Adipocyte (in vitro differentiated cells): ENCODE measurements around the gene ZBTB16.
A peak's percentile ranks its signal among the peaks of the same experiment; 100 is the strongest.

Source experiments
- DNase-seq: peaks from one replicate; pipeline ENCODE4 v3.0.0-alpha.2; 2015; ENCODE audit warnings: low read depth
- H3K27me3 ChIP-seq: replicated peaks from 2 replicates; pipeline ENCODE4 v1.7.0; 2013; ENCODE audit warnings: mild to moderate bottlenecking, low read length, moderate library complexity; ENCODE audit not compliant: control insufficient read depth, insufficient read depth
- H3K36me3 ChIP-seq: 2 replicates; pipeline ENCODE4 v1.7.0; 2013; ENCODE audit warnings: low read length, mild to moderate bottlenecking, moderate library complexity; ENCODE audit not compliant: control insufficient read depth, insufficient read depth, severe bottlenecking
- H3K4me1 ChIP-seq: 2 replicates; pipeline ENCODE4 v1.7.0; 2013; ENCODE audit warnings: mild to moderate bottlenecking, low read length, moderate library complexity; ENCODE audit not compliant: control insufficient read depth, insufficient read depth
- H3K4me3 ChIP-seq: 2 replicates; pipeline ENCODE4 v1.7.0; 2013; ENCODE audit warnings: mild to moderate bottlenecking, low read length, moderate library complexity
- H3K9ac ChIP-seq: 2 replicates; pipeline ENCODE4 v1.7.0; 2013; ENCODE audit warnings: mild to moderate bottlenecking, low read length, moderate library complexity
- H3K9me3 ChIP-seq: 2 replicates; pipeline ENCODE4 v1.7.0; 2013; ENCODE audit warnings: mild to moderate bottlenecking, low read length, moderate library complexity; ENCODE audit not compliant: control insufficient read depth

The ZBTB16 gene

DNA sequence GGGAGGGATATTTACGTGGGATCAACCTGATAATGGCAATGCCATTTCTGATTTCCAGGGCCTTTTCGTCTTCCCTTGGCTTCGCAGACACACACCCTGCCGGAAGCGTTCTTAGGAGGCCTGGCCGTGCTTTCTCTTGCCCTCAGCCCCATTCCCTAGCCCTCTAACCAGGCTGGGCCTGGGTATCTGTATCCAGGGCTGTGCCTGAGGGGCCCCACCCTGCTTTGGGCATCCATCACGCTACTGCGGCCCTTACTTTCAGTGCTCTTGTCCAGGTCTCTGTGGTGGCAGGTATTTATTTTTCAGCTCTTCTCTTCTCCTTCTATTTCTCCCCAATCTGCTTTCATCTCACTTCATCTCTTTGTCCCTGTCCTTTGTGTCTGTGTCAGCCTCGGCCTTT is 105.0 kb downstream of the ZBTB16 start:
- Histone ChIP-seq H3K4me3 (peak overlapping the region; percentile 5), H3K4me1 (peaks cover 89% of the 10 kb centered on the region), H3K9me3 (no peaks in the 10 kb centered on the region), H3K27me3 (no peaks in the 10 kb centered on the region), H3K9ac (peak overlapping the region; percentile 95), H3K36me3 (peaks cover 23% of the 10 kb centered on the region)
- DNase-seq: no peak

DNA sequence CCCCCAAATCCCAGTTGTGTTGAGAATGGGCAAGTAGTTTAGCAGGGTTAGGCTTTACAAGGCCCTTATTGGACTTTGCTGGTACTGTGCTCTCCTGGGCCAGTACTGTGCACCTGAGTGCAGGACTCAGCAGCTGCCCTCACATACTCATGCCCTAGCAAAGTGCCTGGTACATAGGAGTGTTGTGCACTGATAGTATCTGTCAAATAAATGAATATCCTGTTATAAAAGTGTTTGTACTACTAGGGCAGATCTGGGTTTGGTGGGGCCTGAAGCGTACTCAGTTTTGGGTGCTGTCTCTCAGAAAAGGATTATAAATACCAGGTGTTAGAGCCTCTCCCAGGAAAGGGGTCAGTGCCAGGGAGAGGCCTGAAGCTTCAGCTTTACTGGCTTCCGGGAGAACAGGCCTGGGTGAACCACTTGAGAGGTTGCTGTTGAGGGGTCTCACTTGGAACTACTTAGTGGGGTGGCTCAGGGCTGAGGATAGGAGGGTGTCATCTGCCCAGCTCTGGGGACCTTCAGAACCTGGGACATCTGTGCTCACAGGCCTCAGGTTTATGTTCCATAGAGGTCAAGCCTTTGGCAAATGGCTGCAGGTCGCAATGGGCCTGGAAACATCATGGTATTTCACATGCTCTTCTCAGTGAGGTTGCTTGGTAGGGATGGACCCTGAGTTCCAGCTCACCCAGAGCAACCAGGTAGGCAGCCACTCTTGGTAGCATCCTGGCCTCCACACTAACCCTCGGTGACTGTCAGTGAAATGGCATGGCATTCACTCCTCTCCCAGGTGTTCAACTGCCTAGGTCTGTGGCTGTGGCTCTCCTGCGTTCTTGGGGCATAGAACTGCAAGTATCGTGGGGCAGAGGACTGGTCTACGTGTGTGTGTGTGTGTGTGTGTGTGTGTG is 106.1 kb downstream of the ZBTB16 start:
- DNase-seq: no peak
- Histone ChIP-seq H3K4me1 (peaks cover 93% of the 10 kb centered on the region), H3K4me3 (no peak overlapping the region), H3K36me3 (peaks cover 23% of the 10 kb centered on the region), H3K9me3 (no peaks in the 10 kb centered on the region), H3K9ac (peak overlapping the region; percentile 95), H3K27me3 (no peaks in the 10 kb centered on the region)

DNA sequence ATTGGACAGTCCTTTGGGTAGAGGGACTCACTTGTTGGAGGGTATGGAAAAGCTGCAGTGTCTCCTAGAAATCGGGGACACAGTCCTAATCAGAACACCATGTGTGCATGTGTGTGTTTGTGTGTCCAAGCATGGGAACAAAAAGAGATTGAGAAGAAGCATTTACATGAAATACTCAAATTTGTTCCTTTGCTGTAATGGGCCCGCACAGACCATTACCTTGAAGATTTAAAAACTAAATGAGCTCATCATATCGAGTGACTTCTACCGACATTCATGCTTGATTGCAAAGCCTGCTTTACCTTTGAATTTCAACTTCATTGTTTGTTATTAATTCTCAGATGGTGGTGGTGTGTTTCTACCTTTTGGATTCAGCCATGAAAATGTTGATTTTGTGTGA is 106.9 kb downstream of the ZBTB16 start:
- H3K4me1 ChIP-seq: peaks cover 93% of the 10 kb centered on the region

DNA sequence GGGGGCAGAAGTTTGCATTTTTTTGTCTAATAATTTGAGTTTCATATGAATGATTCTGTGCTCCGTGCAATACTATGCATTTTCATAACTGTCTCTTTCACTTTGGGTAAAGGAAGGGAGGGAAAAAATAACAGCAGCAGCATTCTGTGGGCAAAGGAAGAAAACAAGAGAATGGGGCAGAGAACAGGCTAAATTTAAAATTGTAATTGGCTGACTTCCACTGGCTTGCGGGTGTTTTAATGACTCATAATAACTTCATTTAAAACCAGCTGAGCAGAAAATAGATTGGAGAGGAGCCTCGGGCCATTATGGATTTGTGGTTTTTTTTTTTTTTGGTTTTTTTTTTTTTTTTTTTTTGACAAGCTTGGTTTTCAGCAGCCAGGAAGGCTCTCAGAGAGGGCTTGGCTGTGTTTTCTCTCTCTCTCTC is 107.4 kb downstream of the ZBTB16 start:
- Histone ChIP-seq H3K9me3 (no peaks in the 10 kb centered on the region), H3K4me1 (peaks cover 93% of the 10 kb centered on the region)

More for the DNA sequence above, 106.9 kb downstream of the ZBTB16 start:
- H3K4me3 ChIP-seq: peak overlapping the region; percentile 3
- no peak for DNase-seq
- peak overlapping the region; percentile 95 for H3K9ac ChIP-seq
- H3K36me3 ChIP-seq: peaks cover 19% of the 10 kb centered on the region
- H3K9me3 ChIP-seq: no peaks in the 10 kb centered on the region
- H3K27me3 ChIP-seq: no peaks in the 10 kb centered on the region

DNA sequence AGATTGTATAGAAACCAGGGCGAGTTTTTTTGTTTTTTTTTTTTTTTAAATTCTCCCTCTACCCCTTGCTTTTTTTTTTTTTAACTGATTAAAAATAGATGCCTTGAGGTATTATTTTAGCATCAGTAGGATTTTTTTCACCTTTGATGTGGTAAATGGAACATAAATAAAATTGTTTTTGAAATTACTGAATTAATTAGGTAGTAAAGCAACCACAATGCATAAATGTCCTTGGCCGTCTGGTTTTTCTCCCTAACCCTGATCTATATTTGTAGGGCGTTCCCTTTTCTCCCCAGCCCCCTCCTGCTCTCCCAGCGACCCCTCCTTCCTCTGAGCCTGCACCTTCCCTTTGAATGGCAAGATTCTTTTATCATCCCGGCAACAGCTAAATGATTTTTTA is 107.8 kb downstream of the ZBTB16 start:
- peak overlapping the region; percentile 95 for H3K9ac ChIP-seq
- peaks cover 19% of the 10 kb centered on the region for H3K36me3 ChIP-seq
- DNase-seq: no peak
- H3K27me3 ChIP-seq: no peaks in the 10 kb centered on the region
- no peaks in the 10 kb centered on the region for H3K9me3 ChIP-seq
- H3K4me1 ChIP-seq: peaks cover 93% of the 10 kb centered on the region
- H3K4me3 ChIP-seq: no peak overlapping the region

More for the DNA sequence above, 107.4 kb downstream of the ZBTB16 start:
- Histone ChIP-seq H3K36me3 (peaks cover 19% of the 10 kb centered on the region), H3K4me3 (peak overlapping the region; percentile 3), H3K9ac (peak overlapping the region; percentile 95), H3K27me3 (no peaks in the 10 kb centered on the region)
- peak; percentile 96 for DNase-seq

DNA sequence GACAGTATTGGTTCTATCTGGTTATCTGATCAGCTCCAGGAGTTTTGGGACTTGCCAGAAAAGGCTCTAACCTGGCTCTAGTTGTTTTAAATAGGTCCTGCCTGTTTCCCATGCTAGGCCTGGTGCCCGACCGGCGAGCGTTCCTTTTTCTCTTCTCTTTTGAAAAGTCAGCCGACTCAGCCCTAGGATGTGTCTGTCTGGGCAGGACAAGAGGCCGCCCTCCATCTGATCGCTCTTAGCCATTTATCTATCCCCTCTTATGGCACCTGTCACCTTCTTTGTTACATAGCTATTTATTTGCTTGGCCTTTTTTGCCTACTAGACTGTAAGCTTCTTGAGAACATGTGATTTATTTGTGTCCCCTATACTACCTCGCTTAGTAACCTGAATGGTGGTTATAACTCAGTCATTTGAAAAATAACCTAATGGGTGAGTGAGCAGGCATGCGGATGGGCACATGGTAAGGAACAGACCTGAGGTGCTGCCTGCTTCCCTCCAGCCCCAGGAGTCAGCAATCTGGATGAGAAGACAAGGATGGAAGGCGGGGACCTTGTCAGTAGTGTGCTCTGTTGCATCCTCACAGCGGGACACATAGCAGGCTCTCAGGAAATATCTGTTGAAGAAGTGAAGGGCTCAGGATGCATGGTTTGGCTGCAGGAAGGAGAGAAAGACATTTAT is 108.4 kb downstream of the ZBTB16 start:
- Histone ChIP-seq H3K4me1 (peaks cover 95% of the 10 kb centered on the region), H3K4me3 (no peak overlapping the region), H3K9ac (peak overlapping the region; percentile 95), H3K36me3 (peaks cover 24% of the 10 kb centered on the region), H3K27me3 (no peaks in the 10 kb centered on the region), H3K9me3 (no peaks in the 10 kb centered on the region)
- no peak for DNase-seq

DNA sequence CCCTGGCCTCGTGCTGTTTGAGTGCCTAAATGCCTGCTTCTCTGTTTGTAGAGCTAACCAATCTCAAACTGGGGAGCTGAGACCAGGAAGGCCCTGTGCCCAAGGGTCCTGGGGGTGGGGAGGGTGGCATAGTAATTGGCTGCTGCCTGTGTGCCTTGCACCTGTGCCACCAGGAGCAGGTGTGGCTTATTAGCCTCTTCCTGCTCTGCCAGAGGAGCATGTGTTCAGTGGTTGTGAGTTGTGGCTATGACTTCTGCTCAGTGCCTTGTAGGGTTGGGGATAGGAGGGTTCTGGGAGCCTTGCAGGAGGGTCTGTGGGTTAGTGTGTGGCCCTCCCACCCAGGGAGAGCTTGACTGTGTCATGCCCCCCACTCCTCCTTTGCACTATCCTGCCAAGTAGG is 109.2 kb downstream of the ZBTB16 start:
- Histone ChIP-seq H3K36me3 (peaks cover 30% of the 10 kb centered on the region), H3K9ac (peak overlapping the region; percentile 95), H3K27me3 (no peaks in the 10 kb centered on the region), H3K9me3 (no peaks in the 10 kb centered on the region), H3K4me1 (peaks cover 97% of the 10 kb centered on the region), H3K4me3 (no peak overlapping the region)
- DNase-seq: no peak

DNA sequence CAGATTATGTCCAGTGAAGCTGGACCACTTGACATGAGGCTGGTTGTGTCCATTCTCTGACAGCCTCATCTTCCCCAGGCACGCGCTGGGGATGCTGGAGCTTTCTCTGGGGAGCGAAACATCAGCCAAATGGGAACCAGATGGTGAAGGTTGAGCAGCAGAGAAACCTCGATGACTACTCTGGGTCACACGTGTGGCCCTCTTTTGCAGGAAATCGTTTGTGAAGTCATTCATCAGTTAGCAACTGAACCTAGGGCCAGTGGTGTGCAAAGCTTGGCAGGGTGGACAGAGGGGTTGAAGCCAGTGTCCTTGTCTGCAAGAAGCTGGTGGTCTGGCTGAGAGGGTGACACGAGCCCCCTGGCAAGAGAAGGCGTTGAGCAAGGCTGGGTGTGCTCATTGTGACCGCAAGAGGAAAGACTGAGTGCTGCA is 109.8 kb downstream of the ZBTB16 start:
- Histone ChIP-seq H3K36me3 (peaks cover 36% of the 10 kb centered on the region), H3K9me3 (no peaks in the 10 kb centered on the region), H3K27me3 (no peaks in the 10 kb centered on the region), H3K4me3 (no peak overlapping the region), H3K4me1 (peaks cover 98% of the 10 kb centered on the region), H3K9ac (peak overlapping the region; percentile 95)
- DNase-seq: no peak

DNA sequence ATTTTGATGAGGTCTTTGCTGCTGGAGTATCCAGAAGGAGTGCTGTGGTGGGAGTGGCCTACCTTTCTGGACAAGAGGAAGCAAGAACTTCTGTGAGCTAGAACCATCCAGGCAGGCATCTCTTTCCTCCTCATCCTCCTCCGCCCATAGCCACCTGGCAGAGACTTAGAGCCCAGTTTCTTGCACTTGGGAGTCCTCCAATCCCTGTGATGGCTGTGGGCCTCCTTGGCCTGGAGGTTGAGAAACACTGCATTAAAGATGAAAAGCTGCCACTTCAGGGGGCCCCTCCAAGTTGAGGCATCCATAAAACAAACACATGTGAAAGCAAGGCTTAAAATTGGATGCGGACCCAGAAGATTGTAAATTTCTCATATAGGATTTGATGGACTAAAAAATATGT is 110.3 kb downstream of the ZBTB16 start:
- Histone ChIP-seq H3K9me3 (no peaks in the 10 kb centered on the region), H3K36me3 (peaks cover 40% of the 10 kb centered on the region), H3K27me3 (no peaks in the 10 kb centered on the region), H3K4me1 (peaks cover 97% of the 10 kb centered on the region), H3K4me3 (no peak overlapping the region), H3K9ac (peak overlapping the region; percentile 95)
- DNase-seq: no peak

DNA sequence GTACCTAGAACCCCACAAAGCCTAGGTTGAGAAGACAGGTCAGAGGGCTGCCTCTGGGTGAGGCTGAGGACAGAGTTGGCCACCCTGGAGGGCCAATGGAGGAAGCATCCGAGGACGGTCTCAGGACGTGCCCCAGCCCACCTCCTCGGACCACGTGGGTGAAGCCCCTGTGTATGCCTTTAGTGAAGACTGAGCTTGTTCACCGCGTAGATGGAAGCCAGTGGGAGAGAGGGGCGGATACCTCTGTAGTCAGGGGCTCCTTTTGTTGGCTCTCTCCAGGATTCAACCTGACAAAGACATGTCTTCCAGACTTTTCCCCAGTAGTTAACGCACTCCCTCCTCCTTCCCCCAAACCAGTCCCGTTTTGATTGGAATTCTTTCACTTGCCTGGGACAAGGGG is 110.7 kb downstream of the ZBTB16 start:
- peaks cover 44% of the 10 kb centered on the region for H3K36me3 ChIP-seq
- no peaks in the 10 kb centered on the region for H3K9me3 ChIP-seq
- no peak for DNase-seq
- H3K4me3 ChIP-seq: no peak overlapping the region
- H3K9ac ChIP-seq: peak overlapping the region; percentile 95
- no peaks in the 10 kb centered on the region for H3K27me3 ChIP-seq
- H3K4me1 ChIP-seq: peaks cover 97% of the 10 kb centered on the region

DNA sequence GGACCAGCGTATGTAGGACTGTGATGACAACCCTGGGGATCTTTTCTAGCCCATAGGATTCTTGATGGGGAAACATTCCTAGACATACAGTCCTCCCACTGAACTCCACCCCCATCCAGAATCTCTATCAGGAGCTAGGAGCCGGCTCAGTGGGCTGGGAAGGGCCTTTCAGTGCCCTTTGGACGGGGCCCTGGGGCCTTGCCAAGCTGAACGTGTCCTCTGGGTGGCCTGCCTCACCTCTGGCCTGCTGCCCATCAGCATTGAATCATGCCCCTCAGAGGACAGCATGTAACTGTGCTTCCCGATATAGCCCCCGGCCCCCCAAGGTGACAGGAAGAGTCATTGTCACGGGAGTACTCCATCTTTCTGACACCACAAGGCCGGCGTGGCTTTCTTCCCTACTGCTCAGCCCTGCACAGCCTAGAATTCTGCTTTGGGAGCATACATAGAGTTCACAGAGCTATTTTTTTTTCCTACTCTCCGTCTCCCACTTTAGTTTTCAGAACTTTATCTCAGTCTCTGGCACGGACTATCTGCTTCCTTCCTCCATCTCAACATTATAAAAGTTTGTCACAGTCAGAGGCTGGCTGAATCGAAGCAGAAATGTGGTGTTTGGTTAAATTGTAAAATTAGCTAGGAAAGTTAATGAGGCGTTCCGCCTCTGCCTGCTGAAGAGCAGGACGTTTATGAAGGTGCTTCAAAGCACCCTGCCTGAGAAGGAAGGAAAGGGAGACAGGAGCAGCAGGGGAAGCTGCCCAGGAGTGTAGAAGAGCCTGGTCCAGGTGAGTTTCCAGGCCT is 111.9 kb downstream of the ZBTB16 start:
- Histone ChIP-seq H3K9me3 (no peaks in the 10 kb centered on the region), H3K4me1 (peaks cover 97% of the 10 kb centered on the region), H3K36me3 (peaks cover 46% of the 10 kb centered on the region), H3K4me3 (no peak overlapping the region), H3K9ac (peak overlapping the region; percentile 95), H3K27me3 (no peaks in the 10 kb centered on the region)
- no peak for DNase-seq
